SK-N-SH treated with all-trans-retinoic acid at 6 μM for 48 hours (cell line): ENCODE results near the gene SMCO4.

Experiments
- ARNTL ChIP-seq: fragments of 450-650 bp; formaldehyde crosslinking; IDR thresholded peaks from 2 replicates; pipeline ENCODE4 v1.5.0; 2020; ENCODE audit warnings: low read depth, mild to moderate bottlenecking, moderate library complexity, borderline replicate concordance
- ESRRG ChIP-seq: fragments of 250-450 bp; sonication (Bioruptor Pico); IDR thresholded peaks from 2 replicates; pipeline ENCODE4 v1.6.1; 2021; ENCODE audit warnings: mild to moderate bottlenecking
- ISL1 ChIP-seq: fragments of 250-450 bp; sonication (Bioruptor Pico); IDR thresholded peaks from 2 replicates; pipeline ENCODE4 v2.1.2; 2022; ENCODE audit warnings: mild to moderate bottlenecking, moderate library complexity
- OSR1 ChIP-seq: fragments of 250-450 bp; sonication (Bioruptor Pico); IDR thresholded peaks from 2 replicates; pipeline ENCODE4 v1.8.0; 2022; ENCODE audit warnings: moderate library complexity, mild to moderate bottlenecking, inconsistent platforms
- SNAI2 ChIP-seq: fragments of 250-450 bp; sonication (Bioruptor Pico); IDR thresholded peaks from 2 replicates; pipeline ENCODE4 v1.5.0; 2020; ENCODE audit warnings: mild to moderate bottlenecking, moderate library complexity
- TOX ChIP-seq: fragments of 250-450 bp; sonication (Bioruptor Pico); IDR thresholded peaks from 2 replicates; pipeline ENCODE4 v1.8.0; 2021; ENCODE audit warnings: mild to moderate bottlenecking, moderate library complexity, borderline replicate concordance
- ZC3H10 ChIP-seq: fragments of 250-450 bp; sonication (Bioruptor Pico); IDR thresholded peaks from 2 replicates; pipeline ENCODE4 v1.5.1; 2021; ENCODE audit warnings: mild to moderate bottlenecking, moderate library complexity
- ZFP30 ChIP-seq: fragments of 450-650 bp; formaldehyde crosslinking; IDR thresholded peaks from 2 replicates; pipeline ENCODE4 v1.5.0; 2022; ENCODE audit warnings: mild to moderate bottlenecking, moderate library complexity
- TF ChIP-seq, protein P1 (sequence below): fragments of 250-450 bp; sonication (Bioruptor Pico); IDR thresholded peaks from 2 replicates; pipeline ENCODE4 v1.5.0; 2020; ENCODE audit warnings: mild to moderate bottlenecking, moderate library complexity
- TF ChIP-seq, protein P2 (sequence below): fragments of 250-450 bp; sonication (Bioruptor Pico); IDR thresholded peaks from 2 replicates; pipeline ENCODE4 v1.8.0; 2021; ENCODE audit warnings: low read depth, mild to moderate bottlenecking, moderate library complexity, borderline replicate concordance
- TF ChIP-seq, protein P3 (sequence below): fragments of 250-450 bp; sonication (Bioruptor Pico); IDR thresholded peaks from 2 replicates; pipeline ENCODE4 v1.5.1; 2020; ENCODE audit warnings: low read depth, mild to moderate bottlenecking, moderate library complexity
- TF ChIP-seq, protein P4 (sequence below): fragments of 250-450 bp; sonication (Bioruptor Pico); IDR thresholded peaks from 2 replicates; pipeline ENCODE4 v1.8.0; 2020; ENCODE audit warnings: mild to moderate bottlenecking, moderate library complexity, borderline replicate concordance

DNA sequence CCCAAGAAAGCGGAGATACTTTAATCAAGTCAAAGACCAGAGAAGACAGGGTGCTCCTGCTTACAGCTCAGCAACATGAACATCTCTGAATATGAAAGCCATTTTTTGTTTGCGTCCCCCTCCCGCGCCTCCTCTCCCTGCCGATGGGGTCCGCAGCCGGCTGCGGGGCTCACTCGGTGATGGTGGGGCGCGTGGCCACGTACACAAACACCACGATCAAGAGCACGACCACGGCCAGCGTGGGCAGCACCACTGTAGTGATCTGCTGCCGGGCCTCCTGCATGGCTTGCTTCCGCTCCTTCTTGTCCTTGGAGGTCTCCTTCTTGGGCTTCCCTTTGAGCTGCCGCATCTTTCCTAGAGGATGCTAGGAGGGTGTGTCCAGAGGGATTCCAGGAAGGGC, 64.3 kb downstream of the SMCO4 start:
- TF ChIP-seq, protein P1, sequence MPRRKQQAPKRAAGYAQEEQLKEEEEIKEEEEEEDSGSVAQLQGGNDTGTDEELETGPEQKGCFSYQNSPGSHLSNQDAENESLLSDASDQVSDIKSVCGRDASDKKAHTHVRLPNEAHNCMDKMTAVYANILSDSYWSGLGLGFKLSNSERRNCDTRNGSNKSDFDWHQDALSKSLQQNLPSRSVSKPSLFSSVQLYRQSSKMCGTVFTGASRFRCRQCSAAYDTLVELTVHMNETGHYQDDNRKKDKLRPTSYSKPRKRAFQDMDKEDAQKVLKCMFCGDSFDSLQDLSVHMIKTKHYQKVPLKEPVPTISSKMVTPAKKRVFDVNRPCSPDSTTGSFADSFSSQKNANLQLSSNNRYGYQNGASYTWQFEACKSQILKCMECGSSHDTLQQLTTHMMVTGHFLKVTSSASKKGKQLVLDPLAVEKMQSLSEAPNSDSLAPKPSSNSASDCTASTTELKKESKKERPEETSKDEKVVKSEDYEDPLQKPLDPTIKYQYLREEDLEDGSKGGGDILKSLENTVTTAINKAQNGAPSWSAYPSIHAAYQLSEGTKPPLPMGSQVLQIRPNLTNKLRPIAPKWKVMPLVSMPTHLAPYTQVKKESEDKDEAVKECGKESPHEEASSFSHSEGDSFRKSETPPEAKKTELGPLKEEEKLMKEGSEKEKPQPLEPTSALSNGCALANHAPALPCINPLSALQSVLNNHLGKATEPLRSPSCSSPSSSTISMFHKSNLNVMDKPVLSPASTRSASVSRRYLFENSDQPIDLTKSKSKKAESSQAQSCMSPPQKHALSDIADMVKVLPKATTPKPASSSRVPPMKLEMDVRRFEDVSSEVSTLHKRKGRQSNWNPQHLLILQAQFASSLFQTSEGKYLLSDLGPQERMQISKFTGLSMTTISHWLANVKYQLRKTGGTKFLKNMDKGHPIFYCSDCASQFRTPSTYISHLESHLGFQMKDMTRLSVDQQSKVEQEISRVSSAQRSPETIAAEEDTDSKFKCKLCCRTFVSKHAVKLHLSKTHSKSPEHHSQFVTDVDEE = no peak
- TF ChIP-seq ZC3H10 (CRISPR knock-in tag) = no peak
- TF ChIP-seq OSR1 (CRISPR knock-in tag) = no peak
- TF ChIP-seq, protein P2, sequence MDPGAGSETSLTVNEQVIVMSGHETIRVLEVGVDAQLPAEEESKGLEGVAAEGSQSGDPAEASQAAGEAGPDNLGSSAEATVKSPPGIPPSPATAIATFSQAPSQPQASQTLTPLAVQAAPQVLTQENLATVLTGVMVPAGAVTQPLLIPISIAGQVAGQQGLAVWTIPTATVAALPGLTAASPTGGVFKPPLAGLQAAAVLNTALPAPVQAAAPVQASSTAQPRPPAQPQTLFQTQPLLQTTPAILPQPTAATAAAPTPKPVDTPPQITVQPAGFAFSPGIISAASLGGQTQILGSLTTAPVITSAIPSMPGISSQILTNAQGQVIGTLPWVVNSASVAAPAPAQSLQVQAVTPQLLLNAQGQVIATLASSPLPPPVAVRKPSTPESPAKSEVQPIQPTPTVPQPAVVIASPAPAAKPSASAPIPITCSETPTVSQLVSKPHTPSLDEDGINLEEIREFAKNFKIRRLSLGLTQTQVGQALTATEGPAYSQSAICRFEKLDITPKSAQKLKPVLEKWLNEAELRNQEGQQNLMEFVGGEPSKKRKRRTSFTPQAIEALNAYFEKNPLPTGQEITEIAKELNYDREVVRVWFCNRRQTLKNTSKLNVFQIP (CRISPR knock-in tag) = no peak
- no peak for TF ChIP-seq TOX (CRISPR knock-in tag)
- no peak for TF ChIP-seq ISL1 (CRISPR knock-in tag)
- TF ChIP-seq ZFP30 (CRISPR knock-in tag) = no peak
- TF ChIP-seq ESRRG (CRISPR knock-in tag) = no peak
- TF ChIP-seq, protein P3, sequence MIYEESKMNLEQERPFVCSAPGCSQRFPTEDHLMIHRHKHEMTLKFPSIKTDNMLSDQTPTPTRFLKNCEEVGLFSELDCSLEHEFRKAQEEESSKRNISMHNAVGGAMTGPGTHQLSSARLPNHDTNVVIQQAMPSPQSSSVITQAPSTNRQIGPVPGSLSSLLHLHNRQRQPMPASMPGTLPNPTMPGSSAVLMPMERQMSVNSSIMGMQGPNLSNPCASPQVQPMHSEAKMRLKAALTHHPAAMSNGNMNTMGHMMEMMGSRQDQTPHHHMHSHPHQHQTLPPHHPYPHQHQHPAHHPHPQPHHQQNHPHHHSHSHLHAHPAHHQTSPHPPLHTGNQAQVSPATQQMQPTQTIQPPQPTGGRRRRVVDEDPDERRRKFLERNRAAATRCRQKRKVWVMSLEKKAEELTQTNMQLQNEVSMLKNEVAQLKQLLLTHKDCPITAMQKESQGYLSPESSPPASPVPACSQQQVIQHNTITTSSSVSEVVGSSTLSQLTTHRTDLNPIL = no peak
- TF ChIP-seq ARNTL (CRISPR knock-in tag) = no peak
- TF ChIP-seq, protein P4, sequence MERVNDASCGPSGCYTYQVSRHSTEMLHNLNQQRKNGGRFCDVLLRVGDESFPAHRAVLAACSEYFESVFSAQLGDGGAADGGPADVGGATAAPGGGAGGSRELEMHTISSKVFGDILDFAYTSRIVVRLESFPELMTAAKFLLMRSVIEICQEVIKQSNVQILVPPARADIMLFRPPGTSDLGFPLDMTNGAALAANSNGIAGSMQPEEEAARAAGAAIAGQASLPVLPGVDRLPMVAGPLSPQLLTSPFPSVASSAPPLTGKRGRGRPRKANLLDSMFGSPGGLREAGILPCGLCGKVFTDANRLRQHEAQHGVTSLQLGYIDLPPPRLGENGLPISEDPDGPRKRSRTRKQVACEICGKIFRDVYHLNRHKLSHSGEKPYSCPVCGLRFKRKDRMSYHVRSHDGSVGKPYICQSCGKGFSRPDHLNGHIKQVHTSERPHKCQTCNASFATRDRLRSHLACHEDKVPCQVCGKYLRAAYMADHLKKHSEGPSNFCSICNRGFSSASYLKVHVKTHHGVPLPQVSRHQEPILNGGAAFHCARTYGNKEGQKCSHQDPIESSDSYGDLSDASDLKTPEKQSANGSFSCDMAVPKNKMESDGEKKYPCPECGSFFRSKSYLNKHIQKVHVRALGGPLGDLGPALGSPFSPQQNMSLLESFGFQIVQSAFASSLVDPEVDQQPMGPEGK (CRISPR knock-in tag) = no peak
- TF ChIP-seq SNAI2 (CRISPR knock-in tag) = no peak
